H1 (cell line): ENCODE measurements around the gene R3HDM2. TPM values are rescaled to one million over a fixed set of nuclear protein-coding genes. Genes with fewer than 3 reads are reported as not detected.
A peak's percentile ranks its signal among the peaks of the same experiment; 100 is the strongest.

Experiments used
- CTCF ChIA-PET: fragments of 300-600 bp; sonication (Branson Sonifier 250); formaldehyde crosslinking; loops from one replicate; lab custom pipeline; 2021; ENCODE audit not compliant: partially characterized antibody; lab: Charles Lee
- POLR2A ChIA-PET: fragments of 300-600 bp; sonication (Branson Sonifier 250); formaldehyde crosslinking; loops from one replicate; lab custom pipeline; 2021; ENCODE audit warnings: inconsistent platforms; ENCODE audit not compliant: partially characterized antibody; lab: Charles Lee
- DNase-seq, 2 experiments: peaks; one replicate each; pipeline versions ENCODE4 v3.0.0 to v3.0.0-alpha.2; 2010 to 2022; ENCODE audit warnings: low spot score in 2 of 2, low read depth in 1 of 2, mixed read lengths in 1 of 2
- FAIRE-seq: peaks from 2 replicates; lab custom pipeline; 2011; peaks lifted over from hg19 to GRCh38; lab: Jason Lieb, UNC
- H2AFZ ChIP-seq: 2 replicates; pipeline ENCODE4 v1.8.1; 2012; ENCODE audit warnings: low read length, inconsistent platforms
- H2AK5ac ChIP-seq: 2 replicates; pipeline ENCODE4 v1.6.1; 2013; ENCODE audit warnings: low read depth, low read length
- H2BK120ac ChIP-seq: replicated peaks from 2 replicates; pipeline ENCODE3; 2013; ENCODE audit warnings: low read depth, low read length, inconsistent platforms
- H2BK12ac ChIP-seq: 2 replicates; pipeline ENCODE4 v1.6.1; 2013; ENCODE audit warnings: low read depth, low read length
- H2BK15ac ChIP-seq: 2 replicates; pipeline ENCODE4 v1.6.1; 2013; ENCODE audit warnings: low read length
- H2BK20ac ChIP-seq: 2 replicates; pipeline ENCODE4 v1.6.1; 2013; ENCODE audit warnings: low read length
- H2BK5ac ChIP-seq: 2 replicates; pipeline ENCODE4 v1.6.1; 2013; ENCODE audit warnings: low read depth, low read length
- H3K14ac ChIP-seq: 2 replicates; pipeline ENCODE4 v1.6.1; 2013; ENCODE audit warnings: inconsistent platforms; ENCODE audit not compliant: insufficient read length
- H3K18ac ChIP-seq: 2 replicates; pipeline ENCODE4 v1.6.1; 2013; ENCODE audit warnings: low read length; ENCODE audit errors: extremely low read depth
- H3K23ac ChIP-seq: 2 replicates; pipeline ENCODE4 v1.6.1; 2013; ENCODE audit warnings: inconsistent platforms; ENCODE audit not compliant: insufficient read length
- H3K23me2 ChIP-seq: 2 replicates; pipeline ENCODE4 v1.6.1; 2013; ENCODE audit warnings: low read depth, low read length
- H3K27ac ChIP-seq: 2 replicates; pipeline ENCODE4 v1.6.1; 2011; ENCODE audit warnings: low read depth, low read length, inconsistent platforms
- H3K27me3 ChIP-seq, 4 experiments: replicated peaks in 1 of 4; 1 replicate in 1 of 4; 2 replicates in 3 of 4; pipeline versions ENCODE4 v1.6.1 to v1.8.1; 2011 to 2013; ENCODE audit warnings: low read length in 3 of 4, mild to moderate bottlenecking in 3 of 4, inconsistent platforms in 2 of 4, mixed read lengths in 2 of 4, moderate library complexity in 1 of 4; ENCODE audit not compliant: control insufficient read depth in 3 of 4, insufficient read depth in 3 of 4; ENCODE audit errors: extremely low read depth in 1 of 4
- H3K36me3 ChIP-seq, 4 experiments: 2 replicates each; pipeline versions ENCODE4 v1.6.1 to v1.8.1; 2011 to 2013; ENCODE audit warnings: mild to moderate bottlenecking in 4 of 4, low read length in 3 of 4, moderate library complexity in 2 of 4, control low read depth in 1 of 4, inconsistent platforms in 1 of 4; ENCODE audit not compliant: insufficient read depth in 4 of 4, control insufficient read depth in 2 of 4
- H3K4ac ChIP-seq: replicated peaks from 2 replicates; pipeline ENCODE3; 2013; ENCODE audit warnings: low read length, low read depth, mixed read lengths, inconsistent platforms; ENCODE audit not compliant: insufficient read length
- H3K4me1 ChIP-seq, 4 experiments: replicated peaks in 1 of 4; 1 replicate in 1 of 4; 2 replicates in 3 of 4; pipeline versions ENCODE4 v1.6.1 to v1.8.1; 2011 to 2013; ENCODE audit warnings: low read length in 3 of 4, inconsistent platforms in 2 of 4, mixed read lengths in 1 of 4; ENCODE audit not compliant: insufficient read depth in 4 of 4, control insufficient read depth in 3 of 4
- H3K4me2 ChIP-seq, 2 experiments: 2 replicates each; pipeline versions ENCODE4 v1.6.1 to v1.8.1; 2011 to 2013; ENCODE audit warnings: low read depth in 2 of 2, low read length in 2 of 2, control low read depth in 1 of 2, inconsistent platforms in 1 of 2, mild to moderate bottlenecking in 1 of 2; ENCODE audit not compliant: insufficient read depth in 1 of 2
- H3K4me3 ChIP-seq, 4 experiments: fragments of 200-600, 300-600 bp in 1 of 4; sonication (generic), shearing (Covaris generic), sonication (Bioruptor Twin) in 1 of 4; 2 replicates each; pipeline versions ENCODE4 v1.5.1 to v1.8.1; 2011 to 2016; ENCODE audit warnings: low read length in 4 of 4, low read depth in 3 of 4, control low read depth in 2 of 4, inconsistent platforms in 2 of 4, mild to moderate bottlenecking in 2 of 4, mixed read lengths in 1 of 4, moderate library complexity in 1 of 4; ENCODE audit not compliant: insufficient read depth in 2 of 4; ENCODE audit errors: extremely low read depth in 1 of 4
- H3K56ac ChIP-seq: replicated peaks from 2 replicates; pipeline ENCODE3; 2013; ENCODE audit warnings: low read depth, mild to moderate bottlenecking, mixed read lengths, low read length, inconsistent platforms; ENCODE audit not compliant: insufficient read length
- H3K79me1 ChIP-seq: 2 replicates; pipeline ENCODE4 v1.6.1; 2013; ENCODE audit warnings: low read depth, low read length, control low read depth
- H3K79me2 ChIP-seq, 2 experiments: 2 replicates each; pipeline versions ENCODE4 v1.6.1 to v1.8.1; 2012 to 2013; ENCODE audit warnings: low read length in 2 of 2, mild to moderate bottlenecking in 2 of 2, inconsistent platforms in 1 of 2; ENCODE audit not compliant: insufficient read depth in 2 of 2, control insufficient read depth in 1 of 2
- H3K9ac ChIP-seq, 4 experiments: replicated peaks in 1 of 4; 1 replicate in 1 of 4; 2 replicates in 3 of 4; pipeline versions ENCODE4 v1.6.1 to v1.8.1; 2011 to 2013; ENCODE audit warnings: low read depth in 3 of 4, low read length in 3 of 4, control low read depth in 2 of 4, mild to moderate bottlenecking in 2 of 4, moderate library complexity in 2 of 4, inconsistent platforms in 1 of 4; ENCODE audit errors: extremely low read depth in 1 of 4
- H3K9me3 ChIP-seq, 2 experiments: 2 replicates each; pipeline versions ENCODE4 v1.6.1 to v1.8.1; 2012 to 2013; ENCODE audit warnings: mild to moderate bottlenecking in 2 of 2, moderate library complexity in 2 of 2, control low read depth in 1 of 2, inconsistent platforms in 1 of 2, low read depth in 1 of 2, low read length in 1 of 2, mixed read lengths in 1 of 2; ENCODE audit not compliant: insufficient read depth in 2 of 2
- H4K20me1 ChIP-seq, 2 experiments: replicated peaks in 1 of 2; 2 replicates each; pipeline versions ENCODE3 to v1.8.1; 2011 to 2013; ENCODE audit warnings: inconsistent platforms in 2 of 2, low read length in 2 of 2, mild to moderate bottlenecking in 1 of 2; ENCODE audit not compliant: insufficient read depth in 2 of 2, control insufficient read depth in 1 of 2
- H4K5ac ChIP-seq: 2 replicates; pipeline ENCODE4 v1.6.1; 2013; ENCODE audit warnings: low read length, low read depth, mixed read lengths, inconsistent platforms; ENCODE audit not compliant: insufficient read length
- H4K8ac ChIP-seq: 2 replicates; pipeline ENCODE4 v1.8.0; 2013; ENCODE audit warnings: mild to moderate bottlenecking, moderate library complexity, low read length, inconsistent platforms; ENCODE audit not compliant: insufficient read depth; ENCODE audit errors: extremely low read depth
- H4K91ac ChIP-seq: replicated peaks from 2 replicates; pipeline ENCODE3; 2013; ENCODE audit warnings: low read length, mixed read lengths, inconsistent platforms; ENCODE audit not compliant: insufficient read length
- EZH2 ChIP-seq: fragments of 200-600 bp; sonication (generic); IDR thresholded peaks from 2 replicates; pipeline ENCODE4 v1.7.1; 2012; ENCODE audit warnings: low read depth, mild to moderate bottlenecking, moderate library complexity, low read length, inconsistent platforms; ENCODE audit not compliant: severe bottlenecking
- JUND ChIP-seq: IDR thresholded peaks from 2 replicates; pipeline ENCODE4 v1.6.1; 2011; ENCODE audit warnings: mild to moderate bottlenecking, improper control_type of control experiment, low read length
- WGBS, 2 experiments: shearing (Covaris generic) in 1 of 2; methylation state at CpG; one replicate each; pipeline versions ENCODE4 v1.1.6 to v1.1.7; 2013 to 2015; ENCODE audit warnings: low lambda C conversion rate in 2 of 2, mixed read lengths in 2 of 2, inconsistent platforms in 1 of 2, low coverage in 1 of 2, missing lambda C conversion rate in 1 of 2; ENCODE audit not compliant: insufficient replicate concordance in 2 of 2, insufficient coverage in 1 of 2, insufficient read length in 1 of 2; ENCODE audit errors: extremely low coverage in 1 of 2, missing lambda C conversion rate in 1 of 2; 5-methylcytosine and 5-hydroxymethylcytosine counted together
- polyA plus RNA-seq, 7 experiments: library from polyadenylated mRNA; depleted of rRNA in 3 of 7; stranded (reverse) in 5 of 7; unstranded in 2 of 7; fragments of >200 nt in 5 of 7; fragments of 200-250 nt in 2 of 7; gene quantifications; 1 replicate in 5 of 7; 2 replicates in 1 of 7; 4 replicates in 1 of 7; pipeline versions ENCODE4 v1.2.1 to v1.2.3, GENCODE V29; 2011 to 2013; ENCODE audit warnings: missing spikeins in 2 of 7, mixed read lengths in 2 of 7
- total RNA-seq: library from RNA; stranded (reverse); fragmentation: NEBNext Ultra II Directional; extraction: Animal tissue kit (Norgen Biotek cat#: 25700); gene quantifications from 2 replicates; pipeline ENCODE4 v1.2.1, GENCODE V29; 2021

The R3HDM2 gene
- total and polyA plus RNA-seq, 2 of the 8 experiments (the other 6 are each of a cell fraction or from before 2014, with no cell fraction given): 25.6 to 27.0 TPM

DNA sequence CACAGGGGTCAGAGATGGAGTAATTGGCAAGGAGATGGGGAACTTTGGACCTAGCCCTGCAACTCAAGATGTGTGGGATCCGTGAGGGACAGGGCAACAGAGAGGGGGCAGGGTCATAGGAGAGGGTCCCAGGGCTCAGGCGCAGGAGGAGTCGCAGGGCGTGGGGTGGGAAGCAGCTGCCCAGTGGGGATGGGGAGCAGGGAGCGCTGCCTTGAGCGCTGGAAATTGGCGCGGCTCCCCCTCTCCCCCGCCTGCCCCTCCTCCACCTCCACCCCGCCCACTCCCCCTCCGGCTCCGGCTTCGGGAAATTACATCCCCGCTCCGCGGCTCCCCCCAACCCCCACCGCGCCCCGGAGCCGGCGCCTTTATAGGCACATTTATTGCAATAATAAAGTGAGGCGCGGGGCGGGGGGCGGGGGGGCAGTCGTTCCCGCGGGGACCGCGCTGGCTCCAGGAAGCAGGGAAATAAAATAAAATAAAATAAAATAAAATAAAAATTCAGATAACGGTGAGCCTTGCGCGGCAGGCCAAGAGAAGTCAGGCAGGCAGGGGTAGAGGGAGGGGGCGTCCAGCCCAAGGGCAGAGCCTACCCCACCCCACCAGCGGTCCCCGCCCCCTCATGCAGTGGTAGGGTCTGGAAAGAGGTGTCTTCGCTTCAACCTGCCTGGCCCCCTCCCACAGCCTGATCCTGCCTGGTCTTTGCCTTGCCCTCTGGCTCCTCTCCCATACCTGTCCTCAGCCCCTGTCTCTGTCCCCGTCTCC, 210.7 kb downstream of the R3HDM2 start:
- no peak overlapping the region; the same call in 1 of the 2 replicates for H4K8ac ChIP-seq
- no peak overlapping the region for H3K9ac ChIP-seq
- no peak overlapping the region for H4K5ac ChIP-seq
- ChIA-PET CTCF (interaction anchor here (0.9 to 10.1 kb wide), 5 partner anchors 9 to 234 kb away, joined by 3 to 726 read pairs (median 3); partner anchors contain the start of genes SHMT2 and STAC3), POLR2A (interaction anchor here (0.6 to 8.8 kb wide), 4 partner anchors 9 to 47 kb away, joined by 3 to 686 read pairs (median 3); partner anchors contain the start of gene SHMT2)
- H3K4me3 ChIP-seq: peak overlapping the region; percentile 7 to 46 (median 20); a peak in 3 of 8 replicates
- no peak overlapping the region; the same call in 1 of the 2 replicates for H3K18ac ChIP-seq
- no peak overlapping the region for H3K14ac ChIP-seq
- H2BK5ac ChIP-seq: no peak overlapping the region
- H3K27ac ChIP-seq: no peak overlapping the region
- no peaks in the 10 kb centered on the region for H3K79me2 ChIP-seq
- H3K36me3 ChIP-seq: no peaks in the 10 kb centered on the region
- peaks cover 7% of the 10 kb centered on the region; the same call in 1 of the 2 replicates for H3K23me2 ChIP-seq
- peak overlapping the region; percentile 47 for H3K4ac ChIP-seq
- TF ChIP-seq EZH2 (peak; percentile 6), JUND (no peak)
- peak overlapping the region; percentile 14; the same call in 1 of the 2 replicates for H2BK12ac ChIP-seq
- no peaks in the 10 kb centered on the region for H3K9me3 ChIP-seq
- peaks cover 0 to 50% (median 39%) of the 10 kb centered on the region in 4 experiments; a peak in 6 of 7 replicates for H3K4me1 ChIP-seq
- no peak for FAIRE-seq
- H3K56ac ChIP-seq: no peak overlapping the region
- WGBS, 2 experiments: 3% methylated on average over 6 of the region's 38 CpGs; no CpG with 5 or more reads in 1 of the 2 experiments
- no peak overlapping the region for H4K91ac ChIP-seq
- peaks cover 16 to 38% of the 10 kb centered on the region in 2 experiments for H4K20me1 ChIP-seq
- no peak overlapping the region for H3K23ac ChIP-seq
- H3K27me3 ChIP-seq: peaks cover 87 to 98% (median 98%) of the 10 kb centered on the region in 4 experiments
- DNase-seq: peak in 1 of 2 experiments; percentile 52
- H2BK20ac ChIP-seq: no peak overlapping the region
- H2AK5ac ChIP-seq: 0 out of 2 replicates have a peak overlapping the region, but pooled peaks have one; percentile 82
- peak overlapping the region; percentile 58 to 71 for H3K4me2 ChIP-seq
- no peak overlapping the region for H2AFZ ChIP-seq
- H2BK120ac ChIP-seq: no peak overlapping the region
- no peak overlapping the region for H2BK15ac ChIP-seq
- no peaks in the 10 kb centered on the region for H3K79me1 ChIP-seq
